Glomerular endothelial cell (primary cell): Measurements from ENCODE around the gene CD79B. TPM values are rescaled to one million over a fixed set of nuclear protein-coding genes. Genes with fewer than 3 reads are reported as not detected.
"Not testable (repeated sequence)": the region's sequence is repeated elsewhere in the genome, so short reads cannot be mapped to it uniquely, and the experiment has no call there.

Experiments used
- DNase-seq: peaks from one replicate; pipeline ENCODE4 v3.0.0-alpha.2; 2011; ENCODE audit warnings: low read depth, low spot score; ENCODE audit errors: extremely low read depth
- total RNA-seq: library from RNA; depleted of rRNA; stranded (reverse); fragments of >200 nt; gene quantifications from 2 replicates; pipeline ENCODE4 v1.2.3, GENCODE V29; 2015

The CD79B gene
- total RNA-seq, 1 donor from 2014 or later: 0.70 TPM

DNA sequence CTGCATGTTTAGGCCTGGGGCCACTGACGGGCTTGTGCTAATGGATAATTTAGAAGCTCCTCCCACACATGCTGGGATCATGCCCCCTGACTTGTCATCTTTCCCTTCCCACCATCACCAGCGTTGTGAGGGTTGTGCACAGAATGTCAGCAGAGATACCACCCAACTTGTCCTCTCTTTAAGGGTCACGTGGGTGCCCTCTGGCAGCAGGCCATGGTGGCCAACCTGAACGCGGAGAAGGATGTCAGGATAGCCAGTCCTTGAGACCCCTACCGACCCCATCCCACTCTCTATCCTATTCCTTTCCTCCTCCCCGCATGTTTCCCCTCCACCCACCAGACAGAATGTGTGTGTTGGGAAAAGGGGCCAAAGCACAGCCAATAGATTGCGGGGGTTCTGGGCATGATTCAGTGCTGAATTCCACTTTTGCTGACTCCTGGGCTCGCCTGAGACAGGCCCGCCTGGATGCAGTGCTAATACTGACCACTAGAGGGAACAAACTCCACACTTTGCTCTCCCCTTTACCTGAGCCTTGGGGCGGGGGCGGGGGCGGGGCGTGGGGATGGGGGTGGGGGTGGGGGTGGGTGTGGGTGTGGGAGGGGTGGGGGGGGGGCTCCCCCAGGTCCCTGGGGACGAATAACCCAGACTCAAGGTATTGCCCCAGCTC is 50.1 kb downstream of the CD79B start, which contains the start of gene GH2:
GH2 (minus strand) TSS at position 10 of the 667 bp plus-strand sequence. CDS start 143 bp downstream, outside the sequence.
- no peak for DNase-seq

DNA sequence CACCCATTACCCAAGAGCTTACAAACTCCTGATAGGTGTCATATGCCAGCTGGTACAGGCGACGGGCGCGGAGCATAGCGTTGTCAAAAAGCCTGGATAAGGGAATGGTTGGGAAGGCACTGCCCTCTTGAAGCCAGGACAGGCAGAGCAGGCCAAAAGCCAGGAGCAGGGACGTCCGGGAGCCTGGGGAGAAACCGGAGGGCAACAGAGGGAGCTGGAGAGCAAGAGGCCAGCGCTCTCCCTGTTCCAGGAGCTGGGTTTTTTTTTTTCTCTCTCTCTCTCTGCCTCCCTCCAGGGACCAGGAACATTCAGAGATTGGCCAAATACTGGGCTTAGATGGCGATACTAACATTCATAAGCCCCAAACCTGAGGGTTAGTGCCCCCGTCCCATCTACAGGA is 50.8 kb downstream of the CD79B start:
- DNase-seq: not testable (repeated sequence)

DNA sequence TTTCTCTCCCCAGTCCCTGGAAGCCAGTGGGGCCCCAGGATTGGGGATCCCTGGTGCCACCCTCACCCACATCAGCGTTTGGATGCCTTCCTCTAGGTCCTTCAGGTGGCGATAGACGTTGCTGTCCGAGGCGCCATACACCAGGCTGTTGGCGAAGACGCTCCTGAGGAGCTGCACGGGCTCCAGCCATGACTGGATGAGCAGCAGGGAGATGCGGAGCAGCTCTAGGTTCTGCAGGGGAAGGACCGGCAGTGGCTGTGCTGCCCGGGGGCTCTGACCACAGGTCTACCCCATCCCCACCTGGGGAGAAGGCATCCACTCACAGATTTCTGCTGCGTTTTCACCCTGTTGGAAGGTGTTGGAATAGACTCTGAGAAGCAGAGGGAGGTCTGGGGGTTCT is 51.4 kb downstream of the CD79B start:
- DNase-seq: no peak

Other genes starting within 250 kb of the CD79B start
- gene LIMD2, start 232.2 kb downstream of the CD79B start, total RNA-seq: 73.9 and 93.6 TPM in 2 replicates
- 23.3 and 34.2 TPM in 2 replicates for gene STRADA, start 190.5 kb downstream of the CD79B start, total RNA-seq
- 31.3 and 70.1 TPM in 2 replicates for gene CCDC47, start 158.7 kb downstream of the CD79B start, total RNA-seq
- 53.5 and 83.8 TPM in 2 replicates for gene DDX42, start 158.2 kb downstream of the CD79B start, total RNA-seq
- gene PSMC5, start 104.9 kb downstream of the CD79B start, total RNA-seq: 95.5 and 108 TPM in 2 replicates
- gene FTSJ3, start 104.7 kb downstream of the CD79B start, total RNA-seq: 35.5 and 53.9 TPM in 2 replicates
- 79.5 and 105 TPM in 2 replicates for gene SMARCD2, start 89.6 kb downstream of the CD79B start, total RNA-seq
- gene CSH2, start 58.7 kb downstream of the CD79B start, total RNA-seq: not detected in 2 replicates
- not detected in 2 replicates for gene GH2, start 50.4 kb downstream of the CD79B start, total RNA-seq
- not detected in 2 replicates for gene CSH1, start 35.8 kb downstream of the CD79B start, total RNA-seq
- not detected in 2 replicates for gene CSHL1, start 21.1 kb downstream of the CD79B start, total RNA-seq
- gene GH1, start 13.5 kb downstream of the CD79B start, total RNA-seq: not detected in 2 replicates
- not detected in 2 replicates for gene SCN4A, start 40.6 kb upstream of the CD79B start, total RNA-seq
- gene PRR29, start 66.0 kb upstream of the CD79B start, total RNA-seq: 0.12 and 2.0 TPM in 2 replicates
- gene ICAM2, start 88.3 kb upstream of the CD79B start, total RNA-seq: 1,004 and 1,319 TPM in 2 replicates
- gene ERN1, start 197.8 kb upstream of the CD79B start, total RNA-seq: 9.3 and 19.5 TPM in 2 replicates